ENCODE data around the gene CDKN2B-AS1. TPM values are rescaled to one million over a fixed set of nuclear protein-coding genes. Genes with fewer than 3 reads are reported as not detected.

CDKN2B-AS1 gene
- total and polyA plus RNA-seq, 11 donors: 0.38 to 0.80 (median 0.54) TPM; not detected in 6

GRCh38 chr9:22158271-22158670 is 163.7 kb downstream of the CDKN2B-AS1 start:
- Histone ChIP-seq H3K4me3 (no peak overlapping the region), H3K27me3 (no peaks in the 10 kb centered on the region), H3K27ac (peak overlapping the region in 3 of 12 donors; percentile 3 to 59 (median 5)), H3K4me1 (peaks cover 0 to 30% (median 13%) of the 10 kb centered on the region in 12 donors), H3K36me3 (no peaks in the 10 kb centered on the region), H3K9me3 (no peaks in the 10 kb centered on the region)
- ATAC-seq (no peak), DNase-seq (no peak)
- intact Hi-C loops (cut with DNase I): no loop called here
- TF ChIP-seq POLR2A (IDR thresholded peaks at IDR 0.05) (no peak), CTCF (IDR thresholded peaks at IDR 0.05) (no peak)

- Histone ChIP-seq H3K4me1 (peaks cover 0 to 30% (median 13%) of the 10 kb centered on the region in 12 donors), H3K36me3 (no peaks in the 10 kb centered on the region), H3K27me3 (no peaks in the 10 kb centered on the region), H3K4me3 (no peak overlapping the region), H3K9me3 (no peaks in the 10 kb centered on the region), H3K27ac (peak overlapping the region in 2 of 12 donors; percentile 36 to 59)
- ATAC-seq (peak; percentile 64 to 88 (median 82)), DNase-seq (peak in 4 of 5 donors; percentile 14 to 54 (median 32))
- no peak for TF ChIP-seq POLR2A (IDR thresholded peaks at IDR 0.05)
- no peak for TF ChIP-seq CTCF (IDR thresholded peaks at IDR 0.05)
- WGBS, 4 donors: 21 to 34% (median 25%) methylated on average over 3 of the region's 3 CpGs
- intact Hi-C loops (cut with DNase I): no loop called here
Observed at GRCh38 chr9:22158927-22159346, 164.3 kb downstream of the CDKN2B-AS1 start.

- TF ChIP-seq CTCF (IDR thresholded peaks at IDR 0.05) (no peak), POLR2A (IDR thresholded peaks at IDR 0.05) (no peak)
- Histone ChIP-seq H3K4me3 (no peak overlapping the region), H3K9me3 (no peaks in the 10 kb centered on the region), H3K27me3 (no peaks in the 10 kb centered on the region), H3K4me1 (peaks cover 0 to 30% (median 13%) of the 10 kb centered on the region in 12 donors), H3K27ac (peak overlapping the region in 1 of 12 donors; percentile 59), H3K36me3 (no peaks in the 10 kb centered on the region)
- 76 to 94% (median 84%) methylated on average over 1 of the region's 1 CpG for WGBS, 4 donors
- intact Hi-C loops (cut with DNase I): no loop called here
- DNase-seq (no peak), ATAC-seq (no peak)
Observed at GRCh38 chr9:22159586-22159985, 165.0 kb downstream of the CDKN2B-AS1 start.

GRCh38 chr9:22160221-22160620 is 165.6 kb downstream of the CDKN2B-AS1 start:
- no peak for DNase-seq
- 63 to 77% (median 73%) methylated on average over 1 of the region's 1 CpG for WGBS, 4 donors
- intact Hi-C loops (cut with DNase I): no loop called here

More at GRCh38 chr9:22160221-22160620, 165.6 kb downstream of the CDKN2B-AS1 start:
- no peaks in the 10 kb centered on the region for H3K27me3 ChIP-seq
- H3K27ac ChIP-seq: no peak overlapping the region
- no peaks in the 10 kb centered on the region for H3K36me3 ChIP-seq
- no peak for ATAC-seq
- no peaks in the 10 kb centered on the region for H3K9me3 ChIP-seq
- TF ChIP-seq POLR2A (IDR thresholded peaks at IDR 0.05) (no peak), CTCF (IDR thresholded peaks at IDR 0.05) (no peak)
- H3K4me1 ChIP-seq: peaks cover 0 to 30% (median 13%) of the 10 kb centered on the region in 12 donors
- no peak overlapping the region for H3K4me3 ChIP-seq
